Endothelial cell of umbilical vein (primary cell): Measurements from ENCODE around the gene DIP2B. TPM values are rescaled to one million over a fixed set of nuclear protein-coding genes. Genes with fewer than 3 reads are reported as not detected.
"Not testable (repeated sequence)": the region's sequence is repeated elsewhere in the genome, so short reads cannot be mapped to it uniquely, and the experiment has no call there.

Experiments used
- BruUV-seq: library from RNA; stranded (reverse); fragments of 400-500 nt; replicated peaks from 2 replicates; lab custom pipeline; 2021; lab: Mats Ljungman, UMichigan
- CTCF ChIA-PET: fragments of 300-600, 350-600 bp; sonication (Branson Sonifier 250); formaldehyde crosslinking; loops from one replicate; lab custom pipeline; 2021; ENCODE audit warnings: antibody characterized with exemption, inconsistent platforms; lab: Charles Lee
- POLR2A ChIA-PET: fragments of 300-600, 350-600 bp; sonication (Branson Sonifier 250); formaldehyde crosslinking; loops from one replicate; lab custom pipeline; 2021; ENCODE audit warnings: antibody characterized with exemption, inconsistent platforms; lab: Charles Lee
- DNase-seq: peaks from one replicate; pipeline ENCODE4 v3.0.0-alpha.2; 2011; ENCODE audit warnings: low read depth, low spot score
- FAIRE-seq: peaks from 2 replicates; lab custom pipeline; 2011; peaks lifted over from hg19 to GRCh38; lab: Jason Lieb, UNC
- H2AFZ ChIP-seq: 2 replicates; pipeline ENCODE4 v1.6.0; 2012; ENCODE audit warnings: low read depth, low read length, control low read depth, inconsistent platforms
- H3K27ac ChIP-seq: 2 replicates; pipeline ENCODE4 v1.5.1; 2011; ENCODE audit warnings: low read depth, mild to moderate bottlenecking, control low read depth, low read length, moderate library complexity; ENCODE audit not compliant: insufficient read depth
- H3K27me3 ChIP-seq, 2 experiments: 2 replicates each; pipeline versions ENCODE4 v1.6.0 to v1.6.1; 2011; ENCODE audit warnings: low read length in 2 of 2, mixed read lengths in 1 of 2; ENCODE audit not compliant: control insufficient read depth in 2 of 2, insufficient read depth in 2 of 2
- H3K36me3 ChIP-seq, 2 experiments: 2 replicates in 1 of 2; 3 replicates in 1 of 2; pipeline ENCODE4 v1.5.1; 2011; ENCODE audit warnings: low read length in 2 of 2, mild to moderate bottlenecking in 1 of 2, moderate library complexity in 1 of 2; ENCODE audit not compliant: control insufficient read depth in 2 of 2, insufficient read depth in 2 of 2; ENCODE audit errors: extremely low read depth in 1 of 2
- H3K4me1 ChIP-seq: 3 replicates; pipeline ENCODE4 v1.5.1; 2011; ENCODE audit warnings: mild to moderate bottlenecking, low read length; ENCODE audit not compliant: control insufficient read depth, insufficient read depth; ENCODE audit errors: extremely low read depth
- H3K4me2 ChIP-seq: 2 replicates; pipeline ENCODE4 v1.6.1; 2011; ENCODE audit warnings: low read length, control low read depth, mixed read lengths; ENCODE audit not compliant: insufficient read depth
- H3K4me3 ChIP-seq, 3 experiments: fragments of 200-600 bp in 1 of 3; sonication (generic), shearing (Covaris generic) in 1 of 3; replicated peaks in 1 of 3; 2 replicates each; pipeline ENCODE4 v1.5.1; 2011 to 2016; ENCODE audit warnings: control low read depth in 3 of 3, low read length in 3 of 3, mild to moderate bottlenecking in 2 of 3, inconsistent platforms in 1 of 3, low read depth in 1 of 3, moderate library complexity in 1 of 3; ENCODE audit not compliant: insufficient read depth in 1 of 3
- H3K79me2 ChIP-seq: 2 replicates; pipeline ENCODE4 v1.6.0; 2012; ENCODE audit warnings: low read length, inconsistent platforms; ENCODE audit not compliant: control insufficient read depth, insufficient read depth
- H3K9ac ChIP-seq: replicated peaks from 2 replicates; pipeline ENCODE3; 2011; ENCODE audit warnings: low read length, control low read depth; ENCODE audit not compliant: insufficient read depth; ENCODE audit errors: extremely low read depth
- H3K9me1 ChIP-seq: replicated peaks from 3 replicates; pipeline ENCODE4 v1.6.0; 2011; ENCODE audit warnings: mild to moderate bottlenecking, low read length; ENCODE audit not compliant: control insufficient read depth, insufficient read depth; ENCODE audit errors: extremely low read depth
- H3K9me3 ChIP-seq: replicated peaks from 2 replicates; pipeline ENCODE4 v1.5.1; 2012; ENCODE audit warnings: low read length, inconsistent platforms; ENCODE audit not compliant: control insufficient read depth, insufficient read depth
- H4K20me1 ChIP-seq: replicated peaks from 2 replicates; pipeline ENCODE3; 2011; ENCODE audit warnings: mild to moderate bottlenecking, low read length; ENCODE audit not compliant: control insufficient read depth, insufficient read depth; ENCODE audit errors: extremely low read depth
- EZH2 ChIP-seq: IDR thresholded peaks from 2 replicates; pipeline ENCODE4 v1.6.1; 2012; ENCODE audit warnings: borderline replicate concordance, low read depth, mild to moderate bottlenecking, moderate library complexity, low read length, inconsistent platforms; ENCODE audit not compliant: severe bottlenecking
- FOS ChIP-seq: IDR thresholded peaks from 2 replicates; pipeline ENCODE4 v1.6.1; 2011; ENCODE audit warnings: mild to moderate bottlenecking, low read length, moderate library complexity, borderline replicate concordance; ENCODE audit not compliant: insufficient read depth
- GATA2 ChIP-seq: IDR thresholded peaks from 2 replicates; pipeline ENCODE4 v1.7.0; 2011; ENCODE audit warnings: low read depth, mild to moderate bottlenecking, moderate library complexity, mixed read lengths, low read length; ENCODE audit not compliant: insufficient read length, insufficient read depth
- JUN ChIP-seq: IDR thresholded peaks from 2 replicates; pipeline ENCODE4 v1.6.1; 2011; ENCODE audit warnings: borderline replicate concordance, low read depth; ENCODE audit not compliant: insufficient read length, insufficient read depth
- MAX ChIP-seq: IDR thresholded peaks from 2 replicates; pipeline ENCODE4 v1.6.1; 2011; ENCODE audit not compliant: insufficient read depth, insufficient read length
- MYC ChIP-seq: IDR thresholded peaks from one replicate; pipeline ENCODE4 v1.6.1; 2011; ENCODE audit warnings: mild to moderate bottlenecking, low read depth, low read length
- POLR2A ChIP-seq: IDR thresholded peaks from 2 replicates; pipeline ENCODE4 v1.6.1; 2012; ENCODE audit warnings: low read depth, mild to moderate bottlenecking, control low read depth, low read length
- POLR2AphosphoS5 ChIP-seq: IDR thresholded peaks from 2 replicates; pipeline ENCODE4 v1.6.1; 2012; ENCODE audit warnings: low read depth, mild to moderate bottlenecking, control low read depth, low read length, moderate library complexity; ENCODE audit not compliant: insufficient read depth
- dilution Hi-C: fragments of 300-500 bp; cut with MboI; formaldehyde crosslinking; loops from one replicate; pipeline ENCODE4 v1.15.0; 2019; ENCODE audit warnings: low sequenced_read_pairs; ENCODE audit not compliant: extremely low pct_ligation_motif_present
- intact Hi-C: fragments of 100-400 bp; cut with micrococcal nuclease; formaldehyde crosslinking; loops from one replicate; pipeline ENCODE4 v1.10.0; 2022
- polyA plus RNA-seq, 4 experiments: library from polyadenylated mRNA; depleted of rRNA in 3 of 4; stranded (reverse) in 3 of 4; unstranded in 1 of 4; fragments of >200 nt; gene quantifications; 2 replicates each; pipeline versions ENCODE4 v1.2.1 to v1.2.3, GENCODE V29; 2011 to 2012; ENCODE audit warnings: missing spikeins in 1 of 4
- total RNA-seq: library from RNA; stranded (reverse); gene quantifications from 2 replicates; pipeline ENCODE4 v1.2.3, GENCODE V29; 2021
- TF ChIP-seq, protein P1 (sequence below), 2 donors: IDR thresholded peaks; 1 replicate in 1 of 2; 2 replicates in 1 of 2; pipeline ENCODE4 v1.5.1; 2011; ENCODE audit warnings: low read length in 2 of 2, mild to moderate bottlenecking in 2 of 2, moderate library complexity in 2 of 2, control low read depth in 1 of 2, inconsistent platforms in 1 of 2, low read depth in 1 of 2; ENCODE audit not compliant: insufficient read depth in 1 of 2; ENCODE audit errors: extremely low read depth in 1 of 2

The DIP2B gene
- total and polyA plus RNA-seq, 2 donors (not counting 3 experiments of a cell fraction or from before 2014, with no cell fraction given): 14.5 to 28.0 TPM

DNA sequence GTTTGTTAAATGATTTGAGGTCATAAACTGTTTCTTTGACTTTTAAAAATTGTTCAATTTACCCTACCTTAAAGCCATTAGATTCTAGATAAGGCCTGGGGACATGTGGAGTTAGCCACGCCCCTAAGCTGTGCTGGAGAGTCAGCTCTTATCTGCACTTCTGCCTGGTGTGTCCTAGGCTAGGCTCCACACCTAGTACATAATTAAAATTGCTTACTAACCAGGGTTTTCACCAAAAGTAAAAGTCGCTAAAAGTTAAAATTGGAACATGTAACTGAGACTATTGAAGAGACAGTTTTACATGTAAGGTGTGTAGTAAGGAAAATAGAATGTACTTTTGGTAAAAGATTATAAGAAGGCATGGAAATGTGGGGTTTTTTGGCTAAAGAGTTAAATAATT, 264.0 kb downstream of the DIP2B start:
- POLR2A ChIA-PET: not testable (repeated sequence)

GRCh38 chr12:50771409-50771808, 266.6 kb downstream of the DIP2B start:
- H3K4me3 ChIP-seq: no peak overlapping the region

More for the DNA sequence above, 264.0 kb downstream of the DIP2B start:
- intact Hi-C loops: loop anchor here (10.0 kb wide), 1 partner anchor 316 kb away; the partner anchor contains the start of gene CSRNP2
- H3K27me3 ChIP-seq, H3K9me3 ChIP-seq, FAIRE-seq, dilution Hi-C loops, H2AFZ ChIP-seq, H3K4me1 ChIP-seq, H3K4me3 ChIP-seq, H3K36me3 ChIP-seq, BruUV-seq, H3K9ac ChIP-seq, H3K27ac ChIP-seq, H3K9me1 ChIP-seq, H3K4me2 ChIP-seq, DNase-seq, H4K20me1 ChIP-seq: not testable (repeated sequence)
- peaks cover 44% of the 10 kb centered on the region for H3K79me2 ChIP-seq
- CTCF ChIA-PET: interaction anchor here (1.1 to 1.5 kb wide), 3 partner anchors 18 to 22 kb away, joined by 3 read pairs; no protein-coding TSS in a partner anchor

More at GRCh38 chr12:50771409-50771808, 266.6 kb downstream of the DIP2B start:
- H3K4me1 ChIP-seq: no peaks in the 10 kb centered on the region
- no peak overlapping the region for H2AFZ ChIP-seq
- H3K9me3 ChIP-seq: no peaks in the 10 kb centered on the region
- no peak for TF ChIP-seq POLR2A
- TF ChIP-seq POLR2AphosphoS5: no peak
- TF ChIP-seq FOS: no peak
- TF ChIP-seq JUN: no peak
- no peak for TF ChIP-seq EZH2
- no peak for TF ChIP-seq MAX
- TF ChIP-seq GATA2: no peak
- no peak for TF ChIP-seq MYC
- TF ChIP-seq, protein P1, sequence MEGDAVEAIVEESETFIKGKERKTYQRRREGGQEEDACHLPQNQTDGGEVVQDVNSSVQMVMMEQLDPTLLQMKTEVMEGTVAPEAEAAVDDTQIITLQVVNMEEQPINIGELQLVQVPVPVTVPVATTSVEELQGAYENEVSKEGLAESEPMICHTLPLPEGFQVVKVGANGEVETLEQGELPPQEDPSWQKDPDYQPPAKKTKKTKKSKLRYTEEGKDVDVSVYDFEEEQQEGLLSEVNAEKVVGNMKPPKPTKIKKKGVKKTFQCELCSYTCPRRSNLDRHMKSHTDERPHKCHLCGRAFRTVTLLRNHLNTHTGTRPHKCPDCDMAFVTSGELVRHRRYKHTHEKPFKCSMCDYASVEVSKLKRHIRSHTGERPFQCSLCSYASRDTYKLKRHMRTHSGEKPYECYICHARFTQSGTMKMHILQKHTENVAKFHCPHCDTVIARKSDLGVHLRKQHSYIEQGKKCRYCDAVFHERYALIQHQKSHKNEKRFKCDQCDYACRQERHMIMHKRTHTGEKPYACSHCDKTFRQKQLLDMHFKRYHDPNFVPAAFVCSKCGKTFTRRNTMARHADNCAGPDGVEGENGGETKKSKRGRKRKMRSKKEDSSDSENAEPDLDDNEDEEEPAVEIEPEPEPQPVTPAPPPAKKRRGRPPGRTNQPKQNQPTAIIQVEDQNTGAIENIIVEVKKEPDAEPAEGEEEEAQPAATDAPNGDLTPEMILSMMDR (IDR thresholded peaks at IDR 0.05; ENCODE audit: extremely low read depth in 1 of 2, insufficient read depth in 1 of 2, low read depth in 1 of 2, low read length in 2 of 2): no peak
- no peaks in the 10 kb centered on the region for H4K20me1 ChIP-seq
- ChIA-PET CTCF (no interaction called here), POLR2A (no interaction called here)
- no peak for DNase-seq
- intact Hi-C loops: no loop called here
- BruUV-seq: no TSS peak
- H3K27ac ChIP-seq: no peak overlapping the region
- no peaks in the 10 kb centered on the region for H3K27me3 ChIP-seq
- H3K9me1 ChIP-seq: no peaks in the 10 kb centered on the region
- H3K36me3 ChIP-seq: no peaks in the 10 kb centered on the region
- no peak for FAIRE-seq
- H3K4me2 ChIP-seq: no peak overlapping the region
- no peak overlapping the region for H3K9ac ChIP-seq
- dilution Hi-C loops: no loop called here
- H3K79me2 ChIP-seq: peaks cover 31% of the 10 kb centered on the region
